CD4-positive, alpha-beta T cell treated with Interferon gamma for 1 hour (primary cell): ENCODE results near the gene TTC34.
"Not testable (repeated sequence)": the region's sequence is repeated elsewhere in the genome, so short reads cannot be mapped to it uniquely, and the experiment has no call there.

Experiments
- DNase-seq: peaks from one replicate; pipeline ENCODE4 v3.0.0-alpha.2; 2020

Gene TTC34

GRCh38 chr1:2812136-2812535 is 10.6 kb upstream of the TTC34 start:
- no peak for DNase-seq

GRCh38 chr1:2811533-2811918 is 10.0 kb upstream of the TTC34 start:
- DNase-seq = no peak

DNA sequence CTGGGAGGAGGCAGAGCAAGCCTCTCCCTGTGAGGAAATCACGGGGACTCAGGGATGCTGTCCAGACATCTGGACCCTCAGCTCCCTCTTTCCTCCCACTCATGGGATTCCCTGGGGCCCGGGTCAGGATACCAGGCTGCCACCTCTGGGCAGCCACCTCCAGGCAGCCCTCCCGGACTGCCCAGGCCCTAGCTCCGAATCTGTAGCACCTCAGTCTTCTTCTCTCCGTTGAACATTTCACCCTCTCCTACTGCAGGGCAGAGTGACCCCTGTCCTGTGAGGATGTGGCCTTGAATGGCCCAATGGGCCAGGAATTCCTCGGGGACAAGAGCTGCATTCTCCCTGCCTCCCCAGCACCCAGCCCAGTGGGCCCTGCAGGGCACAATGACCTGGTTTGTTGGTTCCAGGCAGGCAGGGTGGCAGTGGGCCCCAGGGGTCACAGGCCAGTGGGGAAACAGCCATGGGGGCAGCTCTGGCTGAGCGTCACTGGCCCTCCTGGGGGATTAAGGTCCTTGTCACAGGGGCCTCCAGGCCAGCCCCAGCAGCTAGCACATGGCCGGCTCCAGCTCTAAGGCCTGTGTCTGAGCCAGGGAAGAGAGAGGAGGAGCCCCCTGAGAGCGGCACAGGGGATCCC is 9.5 kb upstream of the TTC34 start:
- DNase-seq = no peak

DNA sequence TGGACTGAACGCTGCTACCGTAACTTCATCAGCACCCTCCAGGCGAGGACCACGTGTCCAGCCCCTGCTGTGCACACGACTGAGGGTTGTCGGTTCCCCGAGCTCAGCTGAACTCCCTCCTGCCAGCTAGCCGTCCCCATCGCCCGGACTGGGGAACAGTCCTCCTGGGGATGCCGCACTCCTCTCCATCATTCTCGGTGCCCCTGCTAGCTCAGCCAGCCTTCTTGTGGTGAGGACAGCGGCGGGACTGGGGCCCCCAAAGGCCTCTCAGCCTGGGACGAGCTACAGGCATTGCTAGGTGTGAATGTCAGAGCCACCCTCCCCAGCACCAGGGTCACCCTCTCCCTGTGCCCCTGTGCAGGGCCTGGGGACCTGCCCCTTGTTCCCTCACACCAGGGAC is 8.8 kb upstream of the TTC34 start:
- no peak for DNase-seq

DNA sequence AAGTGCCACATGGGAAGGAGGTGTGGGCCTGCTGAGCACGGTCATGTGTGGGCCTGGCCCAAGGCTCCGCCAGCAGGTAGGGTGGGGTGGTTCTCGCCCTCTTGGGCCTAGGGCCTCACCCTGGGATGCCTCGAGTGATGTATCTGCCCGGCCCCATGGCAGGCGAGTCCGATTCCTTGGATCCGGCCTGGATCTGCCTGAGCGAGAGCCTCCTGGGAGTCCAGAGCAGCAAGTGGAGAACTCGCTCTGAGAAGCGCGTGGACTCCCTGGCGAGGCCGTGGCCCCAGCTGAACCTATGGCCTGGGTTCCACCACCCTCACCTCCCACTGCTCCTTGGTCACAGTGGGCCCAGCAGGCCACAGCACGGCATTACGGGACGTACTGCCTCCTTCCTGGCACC is 8.2 kb upstream of the TTC34 start:
- DNase-seq = no peak

DNA sequence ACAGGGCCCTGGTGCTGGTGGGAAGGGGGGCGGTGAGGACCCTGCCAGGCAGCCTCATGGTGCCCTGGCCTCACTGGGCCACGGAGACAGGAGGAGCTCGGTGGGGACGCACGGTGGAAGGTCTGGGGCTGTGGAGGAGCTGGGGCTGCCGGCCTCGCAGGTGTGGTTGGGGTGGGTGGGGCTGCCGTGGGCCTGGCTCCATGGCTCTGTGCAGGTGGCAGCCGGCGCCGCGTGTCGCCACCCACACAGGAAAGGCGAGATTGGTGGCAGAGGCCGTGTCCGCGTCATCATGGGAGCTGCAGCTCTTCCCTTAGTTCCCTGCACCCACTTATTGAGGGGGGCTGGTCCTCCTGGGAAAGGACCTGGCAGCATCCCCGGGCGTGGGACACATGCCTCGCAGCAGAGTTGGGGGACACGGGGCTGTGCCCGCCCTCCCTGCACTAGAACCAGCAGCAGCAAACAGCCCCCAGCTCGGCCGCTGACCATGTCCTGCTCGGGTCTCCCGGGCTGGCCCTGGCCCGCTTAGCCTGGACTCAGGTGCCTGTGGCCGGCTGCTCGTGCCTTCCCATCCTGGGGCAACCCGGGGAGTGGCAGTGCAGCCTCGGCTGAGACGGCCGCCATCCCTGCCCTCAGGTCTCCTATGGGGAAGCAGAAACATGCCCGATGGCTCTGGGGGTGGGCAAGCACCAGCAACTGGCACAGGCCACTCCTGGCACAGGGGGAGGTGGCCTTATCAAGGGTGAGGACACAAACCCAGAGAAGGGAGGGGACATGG is 7.5 kb upstream of the TTC34 start:
- DNase-seq = no peak

DNA sequence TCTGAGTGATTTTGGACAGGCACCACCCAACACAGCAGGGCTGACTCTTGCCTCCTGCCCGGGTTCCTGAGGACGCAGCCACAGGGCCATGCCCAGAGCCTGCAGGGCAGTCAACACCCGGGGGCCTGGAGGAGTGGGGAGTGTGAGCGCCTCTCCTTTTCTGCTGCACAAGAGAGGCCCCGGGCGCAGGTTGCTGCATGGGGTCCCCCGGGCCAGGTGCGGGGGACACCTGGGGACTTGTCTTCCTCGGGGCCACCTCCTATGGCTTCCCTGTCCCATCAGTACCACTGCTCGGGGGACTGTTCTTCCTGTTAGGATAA is 6.9 kb upstream of the TTC34 start:
- DNase-seq = no peak

DNA sequence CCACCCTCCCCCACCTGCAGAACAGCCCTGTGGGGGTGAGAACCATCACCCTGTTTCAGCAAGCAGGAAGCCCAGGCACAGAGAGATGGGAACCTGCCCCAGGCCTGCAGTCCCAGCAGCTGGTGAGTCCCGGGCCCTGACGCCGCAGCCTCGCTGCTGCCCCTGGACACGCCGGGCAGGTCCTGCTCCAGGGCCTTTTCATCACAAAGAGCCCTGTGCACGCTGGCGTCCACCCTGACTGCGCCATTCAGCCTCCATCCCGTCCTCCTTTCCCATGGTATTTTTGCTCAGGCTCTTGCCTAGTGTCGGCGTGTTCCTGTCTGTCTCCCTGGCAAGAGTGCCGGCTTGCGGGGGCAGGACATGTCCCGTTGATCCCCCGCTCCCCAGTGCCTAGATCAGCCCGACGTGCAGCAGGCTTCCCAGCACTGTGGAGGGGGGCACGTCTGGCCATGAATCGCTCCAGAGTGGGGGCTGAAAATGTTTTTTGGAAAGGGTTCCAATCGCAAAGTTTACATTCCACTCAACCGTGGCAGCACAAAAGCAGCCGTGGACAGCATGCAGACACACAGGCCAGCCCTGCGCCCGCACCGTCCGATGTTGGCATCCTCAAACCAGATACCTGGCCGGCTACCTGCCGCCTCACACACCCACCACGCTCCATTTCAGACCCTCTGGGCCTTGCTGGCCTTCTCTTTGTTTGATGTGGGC is 6.3 kb upstream of the TTC34 start:
- DNase-seq = no peak

- no peak for DNase-seq
Measured at GRCh38 chr1:2807036-2807435, 5.5 kb upstream of the TTC34 start.

GRCh38 chr1:2806591-2806990 is 5.1 kb upstream of the TTC34 start:
- no peak for DNase-seq

- DNase-seq = no peak
Measured at GRCh38 chr1:2805801-2806430, 4.4 kb upstream of the TTC34 start.

DNA sequence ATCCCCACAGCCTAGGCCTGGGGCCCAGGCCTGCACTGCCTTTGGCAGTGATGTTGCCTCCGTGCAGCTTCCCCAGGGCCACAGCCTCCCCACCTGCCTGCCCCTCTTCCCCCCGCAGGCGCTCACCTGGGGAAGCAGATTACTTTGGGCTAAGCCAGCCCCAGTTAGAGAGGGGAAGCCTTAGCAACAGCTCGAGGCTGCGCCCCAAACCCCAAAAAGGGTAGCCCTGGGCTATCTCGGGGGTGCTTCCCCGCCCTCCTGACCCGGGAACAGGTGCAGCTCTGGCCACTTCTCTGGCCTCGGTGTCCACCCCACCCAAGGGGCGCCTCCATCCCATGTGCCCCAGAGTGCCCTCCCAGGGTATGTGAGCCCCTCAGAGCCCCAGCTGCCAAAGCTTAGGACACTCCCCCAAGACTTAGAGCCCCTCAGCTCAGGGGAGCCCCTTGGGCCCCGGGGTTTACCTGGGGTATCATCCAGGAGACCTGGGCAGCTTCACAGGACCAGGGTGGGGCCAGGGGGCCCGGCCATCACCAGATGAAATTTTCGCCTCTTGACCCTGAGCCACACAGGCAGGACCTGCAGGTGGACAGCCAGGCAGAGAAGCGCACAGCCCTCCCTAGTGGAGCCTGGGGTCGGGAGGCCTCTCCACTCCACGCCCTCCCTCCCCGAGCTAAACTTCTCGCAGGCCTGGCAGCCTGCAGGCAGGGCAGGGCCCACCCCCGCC is 3.3 kb upstream of the TTC34 start:
- no peak for DNase-seq

- no peak for DNase-seq
Measured at GRCh38 chr1:2803931-2804627, 2.6 kb upstream of the TTC34 start.

GRCh38 chr1:2803086-2803930 is 1.8 kb upstream of the TTC34 start:
- no peak for DNase-seq

DNA sequence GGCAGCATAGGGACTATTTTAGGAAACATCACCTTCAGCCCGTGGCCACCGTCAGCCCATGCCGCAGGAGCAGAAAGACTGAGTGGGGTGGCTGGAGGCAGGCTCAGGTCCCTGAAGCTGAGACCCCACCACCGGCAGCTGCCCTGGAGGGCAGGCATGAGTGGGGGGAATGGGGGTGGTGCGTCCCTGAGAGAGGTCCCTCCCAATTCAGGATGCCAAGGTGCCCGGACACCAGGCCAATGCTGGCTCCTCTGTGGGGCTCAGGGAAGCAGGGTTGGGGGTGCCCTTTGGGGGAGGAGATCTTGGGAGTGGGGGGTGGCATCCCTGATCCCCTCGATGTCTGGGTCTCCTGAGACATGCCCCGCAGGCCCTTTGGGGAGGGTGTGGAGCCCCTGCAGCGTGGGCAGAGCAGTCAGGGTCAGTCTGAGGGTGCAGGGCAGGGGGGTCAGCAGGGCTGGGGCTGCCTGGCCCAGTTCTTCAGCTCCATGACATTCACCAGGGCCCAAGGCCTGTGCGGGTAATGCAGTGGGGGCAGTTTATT is 998 bp upstream of the TTC34 start:
- no peak for DNase-seq

GRCh38 chr1:2801046-2801445 is 447 bp downstream of the TTC34 start:
- no peak for DNase-seq

DNA sequence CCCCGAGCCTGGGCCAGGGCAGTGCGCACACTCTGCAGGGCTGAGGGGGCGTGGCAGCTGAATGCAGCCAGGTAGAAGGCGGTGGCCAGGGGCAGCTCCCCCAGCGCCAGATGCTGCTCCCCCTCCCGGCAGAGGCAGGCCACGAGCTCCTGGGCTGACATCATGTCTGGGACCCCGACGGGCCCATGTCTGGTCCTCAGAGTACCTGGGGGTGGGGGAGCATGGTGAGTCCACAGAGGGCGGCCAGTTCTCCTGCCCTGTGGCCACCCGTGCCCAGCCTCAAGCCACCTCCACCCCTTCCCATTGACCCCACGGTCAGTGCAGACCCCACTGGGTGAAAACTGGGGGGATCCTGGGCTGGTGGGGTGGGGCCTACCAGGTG is 838 bp downstream of the TTC34 start:
- no peak for DNase-seq

GRCh38 chr1:2799811-2800663 is 1.5 kb downstream of the TTC34 start:
- no peak for DNase-seq

GRCh38 chr1:2798958-2799357 is 2.5 kb downstream of the TTC34 start:
- not testable (repeated sequence) for DNase-seq

- no peak for DNase-seq
Measured at GRCh38 chr1:2797741-2798016, 3.8 kb downstream of the TTC34 start.
